ENCODE data around the gene CBX2.
"Not testable (repeated sequence)": the region's sequence is repeated elsewhere in the genome, so short reads cannot be mapped to it uniquely, and the experiment has no call there.

Gene CBX2

GRCh38 chr17:79769570-79770506 is 8.1 kb upstream of the CBX2 start:
- no peak for DNase-seq (ENCODE audit: low read depth in 2 of 2)

- no peak for DNase-seq (ENCODE audit: low read depth in 2 of 2)
Observed at GRCh38 chr17:79771276-79771675, 6.7 kb upstream of the CBX2 start.

- not testable (repeated sequence) for DNase-seq (ENCODE audit: low read depth in 2 of 2)
Observed at GRCh38 chr17:79772726-79773125, 5.2 kb upstream of the CBX2 start.

GRCh38 chr17:79774561-79774975 is 3.4 kb upstream of the CBX2 start:
- DNase-seq (ENCODE audit: low read depth in 2 of 2), result no peak

GRCh38 chr17:79775632-79776031 is 2.3 kb upstream of the CBX2 start:
- DNase-seq (ENCODE audit: low read depth in 2 of 2), result no peak

- no peak for DNase-seq (ENCODE audit: low read depth in 2 of 2)
Observed at GRCh38 chr17:79776376-79777119, 1.4 kb upstream of the CBX2 start.

- DNase-seq (ENCODE audit: low read depth in 2 of 2), result no peak
Observed at GRCh38 chr17:79777120-79777893, 641 bp upstream of the CBX2 start.

GRCh38 chr17:79778504-79779083 is 646 bp downstream of the CBX2 start:
- DNase-seq (ENCODE audit: low read depth in 2 of 2), result no peak

- no peak for DNase-seq (ENCODE audit: low read depth in 2 of 2)
Observed at GRCh38 chr17:79779084-79779529, 1.2 kb downstream of the CBX2 start.

- no peak for DNase-seq (ENCODE audit: low read depth in 2 of 2)
Observed at GRCh38 chr17:79779661-79780365, 1.9 kb downstream of the CBX2 start.

GRCh38 chr17:79781012-79781650 is 3.2 kb downstream of the CBX2 start:
- DNase-seq (ENCODE audit: low read depth in 2 of 2), result no peak

GRCh38 chr17:79781736-79782575 is 4.0 kb downstream of the CBX2 start:
- DNase-seq (ENCODE audit: low read depth in 2 of 2), result no peak

GRCh38 chr17:79783891-79784290 is 5.9 kb downstream of the CBX2 start:
- no peak for DNase-seq (ENCODE audit: low read depth in 2 of 2)

- no peak for DNase-seq (ENCODE audit: low read depth in 2 of 2)
Observed at GRCh38 chr17:79784353-79785016, 6.5 kb downstream of the CBX2 start.

- no peak for DNase-seq (ENCODE audit: low read depth in 2 of 2)
Observed at GRCh38 chr17:79785017-79785899, 7.3 kb downstream of the CBX2 start.

- no peak for DNase-seq (ENCODE audit: low read depth in 2 of 2)
Observed at GRCh38 chr17:79785900-79786810, 8.2 kb downstream of the CBX2 start.

Data from stimulated activated CD4-positive, alpha-beta T cell treated with anti-CD3 and anti-CD28 coated beads, Interleukin-4, amount 100 ng/mL, for 48 hours (primary cell).